ENCODE measurements around the gene FBXW4.

Gene FBXW4

DNA sequence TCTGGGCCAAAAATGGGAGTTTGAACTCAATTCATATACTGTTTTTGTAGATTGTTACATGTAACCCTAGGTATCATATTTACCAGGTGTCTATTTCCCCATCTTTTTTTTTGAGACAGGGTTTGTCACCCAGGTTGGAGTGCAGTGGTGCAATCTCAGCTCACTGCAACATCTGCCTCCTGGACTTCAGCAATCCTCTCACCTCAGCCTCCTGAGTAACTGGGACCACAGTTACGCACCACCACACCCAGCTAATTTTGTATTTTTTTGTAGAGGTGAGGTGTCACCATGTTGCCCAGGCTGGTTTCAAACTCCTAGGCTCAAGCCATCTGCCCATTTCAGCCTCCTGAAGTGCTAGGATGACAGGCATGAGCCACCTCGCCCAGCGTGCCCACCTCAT lies 28.2 kb upstream of the FBXW4 start:
- Histone ChIP-seq H2AFZ (ENCODE audit: low read depth) (no peak overlapping the region), H3K79me2 (ENCODE audit: insufficient read depth, low read depth) (no peaks in the 10 kb centered on the region), H3K4me3 (IDR thresholded peaks at IDR 0.05; ENCODE audit: insufficient read depth, low read depth, low read length) (no peak overlapping the region), H3K27me3 (ENCODE audit: insufficient read depth, low read depth) (no peaks in the 10 kb centered on the region), H3K4me2 (no peak overlapping the region), H3K4me1 (ENCODE audit: low read depth, poor library complexity, severe bottlenecking) (no peaks in the 10 kb centered on the region), H4K20me1 (ENCODE audit: insufficient read depth) (no peaks in the 10 kb centered on the region), H3K9ac (no peak overlapping the region), H3K27ac (no peak overlapping the region), H3K36me3 (ENCODE audit: insufficient read depth) (no peaks in the 10 kb centered on the region)
- TF ChIP-seq, protein P1, sequence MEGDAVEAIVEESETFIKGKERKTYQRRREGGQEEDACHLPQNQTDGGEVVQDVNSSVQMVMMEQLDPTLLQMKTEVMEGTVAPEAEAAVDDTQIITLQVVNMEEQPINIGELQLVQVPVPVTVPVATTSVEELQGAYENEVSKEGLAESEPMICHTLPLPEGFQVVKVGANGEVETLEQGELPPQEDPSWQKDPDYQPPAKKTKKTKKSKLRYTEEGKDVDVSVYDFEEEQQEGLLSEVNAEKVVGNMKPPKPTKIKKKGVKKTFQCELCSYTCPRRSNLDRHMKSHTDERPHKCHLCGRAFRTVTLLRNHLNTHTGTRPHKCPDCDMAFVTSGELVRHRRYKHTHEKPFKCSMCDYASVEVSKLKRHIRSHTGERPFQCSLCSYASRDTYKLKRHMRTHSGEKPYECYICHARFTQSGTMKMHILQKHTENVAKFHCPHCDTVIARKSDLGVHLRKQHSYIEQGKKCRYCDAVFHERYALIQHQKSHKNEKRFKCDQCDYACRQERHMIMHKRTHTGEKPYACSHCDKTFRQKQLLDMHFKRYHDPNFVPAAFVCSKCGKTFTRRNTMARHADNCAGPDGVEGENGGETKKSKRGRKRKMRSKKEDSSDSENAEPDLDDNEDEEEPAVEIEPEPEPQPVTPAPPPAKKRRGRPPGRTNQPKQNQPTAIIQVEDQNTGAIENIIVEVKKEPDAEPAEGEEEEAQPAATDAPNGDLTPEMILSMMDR (conservative IDR thresholded peaks at IDR 0.05; ENCODE audit: low read depth, low read length): no peak

DNA sequence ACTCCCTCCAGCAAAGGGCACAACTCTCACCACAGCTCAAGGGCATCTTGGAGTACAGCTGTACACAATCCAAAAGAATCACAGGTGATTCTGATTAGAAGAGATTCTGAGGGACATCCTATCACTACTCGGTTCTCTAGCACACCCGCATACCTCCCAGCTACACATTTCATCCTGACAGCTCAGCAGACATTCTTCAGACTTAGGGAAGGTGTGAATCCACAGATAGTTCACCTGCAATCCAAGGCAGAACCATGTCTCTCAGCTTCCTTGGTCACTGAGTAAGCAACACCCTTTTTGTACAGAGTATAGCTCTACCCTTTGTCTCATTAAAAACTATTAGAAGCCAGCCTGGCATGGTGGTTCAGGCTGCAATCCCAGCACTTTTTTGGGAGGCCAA lies 26.8 kb upstream of the FBXW4 start:
- H3K4me1 ChIP-seq (ENCODE audit: low read depth, poor library complexity, severe bottlenecking): no peaks in the 10 kb centered on the region
- no peak overlapping the region for H3K9ac ChIP-seq
- TF ChIP-seq, protein P1 (conservative IDR thresholded peaks at IDR 0.05; ENCODE audit: low read depth, low read length): no peak
- no peaks in the 10 kb centered on the region for H3K27me3 ChIP-seq (ENCODE audit: insufficient read depth, low read depth)
- no peaks in the 10 kb centered on the region for H3K79me2 ChIP-seq (ENCODE audit: insufficient read depth, low read depth)
- no peak overlapping the region for H3K4me2 ChIP-seq
- H4K20me1 ChIP-seq (ENCODE audit: insufficient read depth): no peaks in the 10 kb centered on the region
- H2AFZ ChIP-seq (ENCODE audit: low read depth): no peak overlapping the region
- H3K36me3 ChIP-seq (ENCODE audit: insufficient read depth): no peaks in the 10 kb centered on the region
- H3K4me3 ChIP-seq (IDR thresholded peaks at IDR 0.05; ENCODE audit: insufficient read depth, low read depth, low read length): no peak overlapping the region
- no peak overlapping the region for H3K27ac ChIP-seq

DNA sequence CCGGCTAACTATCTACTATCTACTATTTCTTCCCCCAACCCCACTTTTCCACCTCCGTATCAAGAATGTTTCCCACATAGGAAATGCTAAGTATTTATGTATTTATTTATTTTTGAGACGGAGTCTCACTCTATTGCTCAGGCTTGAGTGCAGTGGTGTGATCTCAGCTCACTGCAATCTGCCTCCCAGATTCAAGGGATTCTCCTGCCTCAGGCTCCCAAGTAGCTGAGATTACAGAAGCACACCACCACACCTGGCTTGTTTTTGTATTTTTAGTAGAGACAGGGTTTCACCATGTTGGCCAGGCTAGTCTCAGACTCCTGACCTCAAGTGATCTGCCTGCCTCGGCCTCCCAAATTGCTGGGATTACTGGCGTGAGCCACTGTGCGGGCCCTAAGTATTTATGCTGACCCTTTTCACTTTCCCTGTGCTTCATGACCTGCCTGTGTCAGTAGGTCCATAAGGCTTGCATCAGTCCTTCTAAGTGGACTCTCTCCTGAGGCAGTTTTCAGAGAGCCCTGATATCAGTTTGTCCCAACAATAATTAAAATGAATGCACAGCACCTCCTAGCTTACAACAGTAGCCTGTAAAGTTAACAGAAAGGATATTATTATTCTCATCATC lies 25.7 kb upstream of the FBXW4 start:
- no peaks in the 10 kb centered on the region for H3K27me3 ChIP-seq (ENCODE audit: insufficient read depth, low read depth)
- no peak overlapping the region for H3K4me2 ChIP-seq
- H3K36me3 ChIP-seq (ENCODE audit: insufficient read depth): no peaks in the 10 kb centered on the region
- TF ChIP-seq, protein P1 (conservative IDR thresholded peaks at IDR 0.05; ENCODE audit: low read depth, low read length): no peak
- H3K79me2 ChIP-seq (ENCODE audit: insufficient read depth, low read depth): no peaks in the 10 kb centered on the region
- no peaks in the 10 kb centered on the region for H3K4me1 ChIP-seq (ENCODE audit: low read depth, poor library complexity, severe bottlenecking)
- H3K27ac ChIP-seq: no peak overlapping the region
- no peaks in the 10 kb centered on the region for H4K20me1 ChIP-seq (ENCODE audit: insufficient read depth)
- H3K9ac ChIP-seq: no peak overlapping the region
- no peak overlapping the region for H3K4me3 ChIP-seq (IDR thresholded peaks at IDR 0.05; ENCODE audit: insufficient read depth, low read depth, low read length)
- no peak overlapping the region for H2AFZ ChIP-seq (ENCODE audit: low read depth)

DNA sequence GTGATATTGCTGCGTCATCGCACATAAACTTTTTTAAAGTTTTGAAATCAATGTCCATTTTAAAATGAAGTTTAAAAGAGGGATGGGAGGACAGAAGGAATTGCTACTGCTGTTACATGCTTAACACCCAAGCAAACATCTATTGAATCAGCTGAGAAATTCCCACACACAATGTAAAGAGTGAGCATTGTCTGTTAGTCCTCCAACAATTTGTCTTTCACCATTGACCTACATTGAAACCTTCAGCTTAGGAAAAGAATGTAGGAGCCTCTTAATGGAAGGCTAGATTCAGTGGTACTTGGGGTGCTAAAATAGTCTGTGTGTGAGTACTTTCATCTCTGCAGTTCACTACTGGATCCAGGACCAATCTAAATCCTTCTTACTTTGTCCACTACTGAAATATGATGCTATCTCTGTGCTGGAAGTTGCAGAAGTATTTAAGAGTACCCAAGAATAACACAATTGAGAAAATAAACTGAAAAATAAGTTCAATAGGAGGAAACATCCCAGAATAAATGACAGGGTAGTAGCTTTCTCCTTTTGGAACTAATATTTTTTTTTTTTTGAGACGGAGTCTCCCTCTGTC lies 23.8 kb upstream of the FBXW4 start:
- no peaks in the 10 kb centered on the region for H3K36me3 ChIP-seq (ENCODE audit: insufficient read depth)
- TF ChIP-seq, protein P1 (conservative IDR thresholded peaks at IDR 0.05; ENCODE audit: low read depth, low read length): no peak

More for the DNA sequence above, 23.8 kb upstream of the FBXW4 start:
- no peak overlapping the region for H3K4me2 ChIP-seq
- no peaks in the 10 kb centered on the region for H4K20me1 ChIP-seq (ENCODE audit: insufficient read depth)
- no peak overlapping the region for H3K27ac ChIP-seq
- H3K9ac ChIP-seq: no peak overlapping the region
- H3K4me1 ChIP-seq (ENCODE audit: low read depth, poor library complexity, severe bottlenecking): no peaks in the 10 kb centered on the region
- no peaks in the 10 kb centered on the region for H3K27me3 ChIP-seq (ENCODE audit: insufficient read depth, low read depth)
- no peaks in the 10 kb centered on the region for H3K79me2 ChIP-seq (ENCODE audit: insufficient read depth, low read depth)
- H3K4me3 ChIP-seq (IDR thresholded peaks at IDR 0.05; ENCODE audit: insufficient read depth, low read depth, low read length): no peak overlapping the region
- no peak overlapping the region for H2AFZ ChIP-seq (ENCODE audit: low read depth)

Measured in KMS-11 (cell line).